OCI-LY1 (cell line): ENCODE results near the gene TEX52.

Experiments used
- H2AFZ ChIP-seq: fragments of 200-600 bp; sonication (generic), shearing (Covaris generic); 2 replicates; pipeline ENCODE4 v1.6.0; 2014; ENCODE audit warnings: antibody characterized with exemption, mild to moderate bottlenecking, low read length
- H3F3A ChIP-seq: fragments of 200-600 bp; sonication (generic), shearing (Covaris generic); 2 replicates; pipeline ENCODE4 v1.6.0; 2014; ENCODE audit warnings: mild to moderate bottlenecking, antibody characterized with exemption, low read length, moderate library complexity; ENCODE audit not compliant: insufficient read depth
- H3K27ac ChIP-seq: fragments of 200-600 bp; sonication (generic); 2 replicates; pipeline ENCODE4 v1.5.1; 2014; ENCODE audit warnings: low read length, mixed run types, mild to moderate bottlenecking, low read depth; ENCODE audit not compliant: poor library complexity, severe bottlenecking
- H3K27me3 ChIP-seq: fragments of 200-600 bp; sonication (generic); 2 replicates; pipeline ENCODE4 v1.6.0; 2014; ENCODE audit warnings: antibody characterized with exemption, mild to moderate bottlenecking, low read length, moderate library complexity; ENCODE audit not compliant: insufficient read depth
- H3K36me3 ChIP-seq: fragments of 200-600 bp; sonication (generic); 2 replicates; pipeline ENCODE4 v1.6.1; 2014; ENCODE audit warnings: mild to moderate bottlenecking, antibody characterized with exemption, low read length, moderate library complexity, mixed read lengths; ENCODE audit not compliant: insufficient read depth
- H3K4me1 ChIP-seq: fragments of 200-600 bp; sonication (generic); 2 replicates; pipeline ENCODE4 v1.5.1; 2014; ENCODE audit warnings: mild to moderate bottlenecking, low read length, moderate library complexity; ENCODE audit not compliant: insufficient read depth, severe bottlenecking
- H3K4me2 ChIP-seq: fragments of 200-600 bp; sonication (generic), shearing (Covaris generic); 2 replicates; pipeline ENCODE4 v1.6.1; 2014; ENCODE audit warnings: low read length
- H3K4me3 ChIP-seq: fragments of 200-600 bp; sonication (generic); 2 replicates; pipeline ENCODE4 v1.5.1; 2014; ENCODE audit warnings: low read length, low read depth, mild to moderate bottlenecking, mixed read lengths; ENCODE audit not compliant: poor library complexity, severe bottlenecking
- H3K79me2 ChIP-seq: fragments of 200-600 bp; shearing (Covaris generic); 2 replicates; pipeline ENCODE4 v1.6.1; 2016; ENCODE audit warnings: mixed run types, low read length, mixed read lengths; ENCODE audit not compliant: insufficient read depth
- H3K9ac ChIP-seq: fragments of 200-600 bp; sonication (generic), shearing (Covaris generic); 2 replicates; pipeline ENCODE4 v1.6.1; 2014; ENCODE audit warnings: mild to moderate bottlenecking, low read length, mixed read lengths
- H3K9me2 ChIP-seq: fragments of 200-600 bp; sonication (generic), shearing (Covaris generic); 2 replicates; pipeline ENCODE4 v1.6.1; 2014; ENCODE audit warnings: low read depth, mild to moderate bottlenecking, low read length, mixed read lengths
- H3K9me3 ChIP-seq: fragments of 200-600 bp; shearing (Covaris generic); 2 replicates; pipeline ENCODE4 v1.6.1; 2014; ENCODE audit warnings: low read length, mixed read lengths
- H4K20me1 ChIP-seq: fragments of 200-600 bp; sonication (generic), shearing (Covaris generic); 2 replicates; pipeline ENCODE4 v1.6.0; 2016; ENCODE audit warnings: mild to moderate bottlenecking, low read length; ENCODE audit not compliant: insufficient read depth
- CTCF ChIP-seq: fragments of 200-600 bp; sonication (generic), shearing (Covaris generic); IDR thresholded peaks from 2 replicates; pipeline ENCODE4 v1.5.1; 2017; ENCODE audit warnings: mild to moderate bottlenecking, antibody characterized with exemption, low read length, moderate library complexity, mixed read lengths
- EZH2 ChIP-seq: fragments of 200-600 bp; sonication (generic), shearing (Covaris generic); IDR thresholded peaks from 2 replicates; pipeline ENCODE4 v1.8.0; 2017; ENCODE audit warnings: borderline replicate concordance, mixed run types, mild to moderate bottlenecking, antibody characterized with exemption, low read length, moderate library complexity, mixed read lengths

The TEX52 gene

GRCh38 chr12:2858944-2859421, 2.1 kb upstream of the TEX52 start:
- Histone ChIP-seq H3K4me3 (no peak overlapping the region), H3K79me2 (no peaks in the 10 kb centered on the region), H4K20me1 (no peaks in the 10 kb centered on the region), H3K4me2 (no peak overlapping the region), H3K9me3 (no peaks in the 10 kb centered on the region), H3K9ac (no peak overlapping the region), H3K4me1 (no peaks in the 10 kb centered on the region), H3F3A (no peaks in the 10 kb centered on the region), H3K27me3 (no peaks in the 10 kb centered on the region), H3K27ac (no peak overlapping the region), H3K36me3 (peaks cover 55% of the 10 kb centered on the region), H3K9me2 (no peaks in the 10 kb centered on the region), H2AFZ (no peak overlapping the region)
- TF ChIP-seq EZH2: no peak
- no peak for TF ChIP-seq CTCF

DNA sequence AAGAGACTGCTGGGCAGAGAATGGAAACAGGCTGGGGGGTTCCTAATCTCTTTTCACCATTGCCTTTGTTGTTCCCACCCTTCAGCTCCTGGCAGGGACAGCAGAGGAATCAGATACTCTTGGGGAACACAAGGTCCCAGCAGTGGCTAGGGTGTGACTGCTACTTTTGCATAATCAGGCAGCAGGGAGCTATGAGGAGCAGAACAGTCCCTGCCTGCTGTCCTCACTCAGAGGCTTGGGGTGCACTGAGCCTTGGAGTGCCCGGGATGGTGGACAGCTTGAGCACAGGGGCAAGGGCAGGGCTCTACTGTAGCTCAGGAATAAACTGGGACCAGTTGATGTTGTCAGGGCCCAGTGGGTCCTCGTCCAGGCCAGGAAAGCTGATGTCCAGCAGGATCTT, 1.5 kb upstream of the TEX52 start:
- H3K4me2 ChIP-seq: no peak overlapping the region
- H3K9ac ChIP-seq: no peak overlapping the region
- H2AFZ ChIP-seq: no peak overlapping the region
- no peaks in the 10 kb centered on the region for H3K4me1 ChIP-seq
- peaks cover 49% of the 10 kb centered on the region for H3K36me3 ChIP-seq
- no peaks in the 10 kb centered on the region for H3F3A ChIP-seq
- H3K27me3 ChIP-seq: no peaks in the 10 kb centered on the region
- no peak overlapping the region for H3K27ac ChIP-seq
- no peaks in the 10 kb centered on the region for H4K20me1 ChIP-seq
- TF ChIP-seq EZH2 (no peak), CTCF (no peak)
- no peaks in the 10 kb centered on the region for H3K9me2 ChIP-seq
- H3K9me3 ChIP-seq: no peaks in the 10 kb centered on the region
- no peak overlapping the region for H3K4me3 ChIP-seq
- no peaks in the 10 kb centered on the region for H3K79me2 ChIP-seq

DNA sequence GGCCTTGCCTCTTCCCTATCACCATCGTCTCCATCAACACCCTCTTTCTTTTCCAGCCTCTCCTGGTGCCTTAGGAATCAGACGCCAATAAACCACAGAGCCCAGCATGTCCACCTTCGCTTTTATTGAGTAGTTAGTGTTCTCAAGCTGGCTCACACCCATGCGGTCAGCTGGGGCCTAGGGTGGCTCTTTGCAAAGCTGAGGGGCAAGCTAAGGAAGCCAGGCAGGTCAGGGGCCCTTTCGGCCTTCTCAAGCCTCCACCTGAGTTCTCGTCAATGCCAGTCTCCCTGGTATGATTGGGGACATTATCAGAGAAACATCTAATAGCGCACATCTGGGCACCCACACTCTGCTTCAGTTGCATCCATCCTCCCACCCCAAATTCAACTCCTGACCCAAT, 737 bp upstream of the TEX52 start:
- no peaks in the 10 kb centered on the region for H3K9me2 ChIP-seq
- no peaks in the 10 kb centered on the region for H3K9me3 ChIP-seq
- no peaks in the 10 kb centered on the region for H3F3A ChIP-seq
- H3K4me1 ChIP-seq: no peaks in the 10 kb centered on the region
- H2AFZ ChIP-seq: no peak overlapping the region
- no peak overlapping the region for H3K9ac ChIP-seq
- no peaks in the 10 kb centered on the region for H4K20me1 ChIP-seq
- no peak overlapping the region for H3K4me3 ChIP-seq
- no peaks in the 10 kb centered on the region for H3K27me3 ChIP-seq
- peaks cover 41% of the 10 kb centered on the region for H3K36me3 ChIP-seq
- H3K79me2 ChIP-seq: no peaks in the 10 kb centered on the region
- TF ChIP-seq EZH2 (no peak), CTCF (no peak)
- H3K27ac ChIP-seq: no peak overlapping the region
- H3K4me2 ChIP-seq: no peak overlapping the region
